GM21528 (cell line): ENCODE measurements around the gene FAM107B.
A peak's percentile ranks its signal among the peaks of the same experiment; 100 is the strongest.
"Not testable (repeated sequence)": the region's sequence is repeated elsewhere in the genome, so short reads cannot be mapped to it uniquely, and the experiment has no call there.

Source experiments
- ATAC-seq: cut with Tn5 transposase; IDR thresholded peaks from one replicate; pipeline ENCODE4 v1.9.1; 2021; ENCODE audit warnings: mild to moderate bottlenecking, moderate library complexity; ENCODE audit not compliant: unreplicated experiment, low FRiP score

The FAM107B gene

DNA sequence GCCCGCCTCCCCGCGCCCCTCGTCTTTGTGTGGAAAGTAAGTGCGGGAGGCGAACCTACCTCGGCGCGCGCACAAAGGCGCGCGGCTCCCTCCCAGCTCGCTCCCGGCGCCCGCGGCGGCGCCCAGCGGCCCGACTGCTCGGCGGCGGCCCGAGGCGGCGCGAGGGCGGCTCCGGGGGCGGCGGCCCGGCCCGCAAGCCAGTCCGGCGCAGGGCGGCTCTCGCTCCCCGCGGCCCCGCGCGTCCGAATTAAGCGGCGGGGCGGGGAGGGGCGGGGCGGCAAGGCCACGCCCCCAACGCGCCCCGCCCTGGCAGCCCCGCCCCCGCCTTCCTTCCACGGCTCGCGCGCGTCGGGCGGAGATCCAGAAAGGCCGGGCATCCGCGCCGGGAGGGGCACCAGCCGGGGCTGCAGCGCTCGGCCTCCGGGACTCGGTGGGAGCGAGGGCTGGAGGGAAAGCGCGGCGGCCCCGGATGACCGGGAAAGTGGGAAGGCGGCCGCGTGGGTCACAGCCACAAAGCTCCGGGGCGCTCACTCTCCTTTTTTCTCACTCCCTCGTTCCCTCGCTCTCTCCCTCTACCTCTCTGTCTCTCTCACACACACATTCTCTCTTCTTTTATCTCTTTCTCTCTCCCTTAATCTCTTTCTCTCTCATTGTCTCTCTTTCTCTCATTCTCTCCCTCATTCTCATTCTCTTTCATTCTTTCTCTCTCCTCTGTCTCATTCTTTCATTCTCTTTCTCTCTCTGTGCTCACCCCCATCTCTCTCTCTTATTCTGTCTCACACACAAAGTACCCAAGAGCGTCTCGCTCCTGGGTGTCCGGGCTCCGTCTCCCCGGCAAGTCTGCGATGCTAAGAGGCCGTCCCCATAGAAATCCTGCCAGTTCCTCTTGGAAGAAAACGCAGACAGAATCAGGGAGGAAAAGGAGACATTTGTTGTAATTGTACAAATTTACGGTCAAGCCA, 170.2 kb downstream of the FAM107B start:
- peak; percentile 58 for ATAC-seq

DNA sequence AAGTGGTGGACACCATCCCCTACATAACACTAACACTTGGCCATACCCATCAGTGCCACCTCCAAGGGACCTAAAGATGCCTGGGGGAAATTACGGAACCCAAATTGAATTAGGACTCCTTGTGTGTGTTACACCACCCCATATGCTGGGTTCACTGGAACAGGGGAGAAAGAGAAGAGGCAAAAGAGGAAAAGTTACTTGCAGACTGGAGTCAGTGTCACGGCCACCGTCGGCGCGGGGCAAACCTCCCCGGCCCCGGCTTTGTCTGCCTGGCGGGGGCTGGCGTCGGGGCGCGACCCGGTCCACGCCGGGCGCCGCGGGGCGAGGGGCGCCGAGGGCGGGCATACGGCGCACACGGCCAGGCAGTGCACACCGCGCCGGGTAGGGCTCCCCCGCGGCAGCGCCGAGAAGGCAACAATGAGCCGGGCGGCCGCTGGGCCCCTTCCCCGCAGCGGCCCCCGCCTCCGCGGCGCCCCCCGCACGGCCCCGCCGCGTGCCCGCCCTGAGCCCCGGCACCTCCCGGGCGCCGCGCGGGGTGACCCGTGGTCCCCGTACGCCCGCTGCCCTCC, 171.1 kb downstream of the FAM107B start:
- ATAC-seq: peak; percentile 14

DNA sequence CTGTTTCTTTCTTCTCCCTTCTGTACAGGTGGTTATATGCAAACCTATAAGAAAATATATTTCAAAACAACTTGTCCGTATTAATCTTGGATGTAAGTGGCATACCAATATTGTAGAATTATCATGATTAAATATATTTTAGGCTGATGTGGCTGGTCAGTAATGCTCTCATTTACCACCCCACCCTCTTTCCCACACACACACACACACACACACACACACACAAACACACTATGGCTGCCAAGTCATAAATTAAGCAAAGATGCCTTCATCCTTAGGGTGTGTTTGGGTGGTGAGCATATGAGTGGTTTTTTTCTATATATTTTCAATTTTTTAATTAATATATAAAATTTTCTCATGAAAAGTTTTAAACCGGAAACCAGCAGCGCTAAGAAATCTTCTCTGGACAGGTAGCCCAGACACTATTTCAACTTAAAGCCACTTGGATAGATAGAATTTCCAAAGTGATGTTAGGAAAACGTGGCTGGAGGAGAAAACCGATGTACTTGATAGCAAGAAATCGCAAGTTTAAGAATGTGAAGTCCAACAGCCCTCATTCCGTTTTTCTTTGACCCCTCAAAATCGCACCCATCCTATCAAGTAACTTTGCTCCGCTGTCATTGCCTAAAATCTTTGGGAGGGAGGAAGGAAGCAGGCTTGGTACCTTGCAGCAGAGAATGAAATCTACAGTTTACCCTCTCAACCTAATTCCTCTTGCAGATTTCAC, 171.7 kb downstream of the FAM107B start:
- ATAC-seq: no peak

DNA sequence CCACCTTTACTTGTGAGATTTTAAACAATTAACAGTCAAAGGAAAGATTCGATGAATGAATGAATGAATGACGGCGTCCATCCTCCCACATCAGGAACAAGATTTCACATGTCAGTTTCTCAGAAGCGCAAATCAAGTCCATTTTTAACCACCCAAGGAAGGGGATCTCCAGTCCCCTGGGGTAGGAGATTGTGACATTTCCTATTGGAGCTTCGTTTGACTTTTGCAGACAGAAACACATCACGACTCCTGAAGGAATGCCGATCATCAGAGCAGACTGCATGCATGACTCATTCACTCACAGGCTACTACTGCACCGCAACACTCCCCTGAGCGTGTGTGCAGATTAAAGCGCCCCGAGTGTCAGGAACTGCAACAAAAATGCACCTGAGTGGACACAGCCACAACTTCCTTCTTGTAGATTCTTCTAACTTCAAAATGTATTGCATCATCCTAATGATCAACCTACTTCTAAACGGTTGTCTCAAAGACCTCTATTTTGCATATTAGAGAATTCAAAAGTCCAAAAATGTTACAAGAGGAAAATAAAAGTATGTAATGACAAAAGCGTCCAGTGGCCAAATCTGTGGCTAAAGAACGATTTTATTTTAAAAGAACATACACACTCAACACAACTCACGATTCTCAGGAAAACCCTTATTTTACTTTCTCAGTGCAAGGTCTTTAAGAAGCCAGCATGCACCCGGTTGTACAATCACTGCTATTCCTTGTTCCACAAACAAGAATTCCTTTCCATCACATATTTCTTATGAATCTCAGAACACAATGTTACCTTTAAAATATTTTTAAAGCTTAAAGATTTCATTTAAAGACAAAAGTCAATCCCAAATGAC, 172.6 kb downstream of the FAM107B start:
- ATAC-seq: peak; percentile 40

DNA sequence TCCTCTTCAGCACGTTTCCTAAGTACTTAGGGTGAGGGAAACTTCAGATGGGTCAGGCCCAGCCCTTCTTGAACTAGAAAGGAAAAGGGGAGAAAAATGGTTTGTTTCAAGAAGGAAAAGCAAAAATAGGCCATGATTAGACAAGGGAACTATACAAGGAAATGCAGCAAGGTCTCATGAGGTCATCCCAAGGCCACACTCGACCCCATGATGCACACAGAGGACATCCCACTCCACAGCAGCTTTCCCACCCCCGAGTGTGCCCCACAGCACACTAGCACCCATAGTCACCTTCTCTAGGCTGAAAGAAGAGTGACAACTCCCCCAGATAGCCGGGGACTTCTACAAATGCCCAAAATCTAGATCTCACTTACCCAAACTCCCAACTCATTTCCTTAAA, 173.4 kb downstream of the FAM107B start:
- ATAC-seq: no peak

DNA sequence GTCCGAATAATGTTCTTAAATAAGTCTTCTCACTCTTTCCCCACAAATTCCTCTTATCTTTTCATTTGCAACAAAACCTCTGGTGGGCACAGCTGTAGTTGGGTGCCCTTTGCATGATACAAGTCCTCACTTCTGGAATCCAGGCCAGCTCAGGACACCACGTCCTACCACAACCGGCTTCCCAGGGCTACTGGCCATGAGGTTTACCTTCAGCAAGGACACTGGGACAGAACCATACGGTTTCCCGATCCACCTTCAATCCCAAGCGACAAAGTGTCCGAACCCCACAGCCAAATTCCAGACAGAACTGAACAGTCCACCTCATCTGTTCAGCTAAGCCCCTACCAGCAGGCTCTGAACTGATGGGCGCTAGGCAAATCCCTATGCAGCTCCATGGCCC, 174.6 kb downstream of the FAM107B start:
- no peak for ATAC-seq

DNA sequence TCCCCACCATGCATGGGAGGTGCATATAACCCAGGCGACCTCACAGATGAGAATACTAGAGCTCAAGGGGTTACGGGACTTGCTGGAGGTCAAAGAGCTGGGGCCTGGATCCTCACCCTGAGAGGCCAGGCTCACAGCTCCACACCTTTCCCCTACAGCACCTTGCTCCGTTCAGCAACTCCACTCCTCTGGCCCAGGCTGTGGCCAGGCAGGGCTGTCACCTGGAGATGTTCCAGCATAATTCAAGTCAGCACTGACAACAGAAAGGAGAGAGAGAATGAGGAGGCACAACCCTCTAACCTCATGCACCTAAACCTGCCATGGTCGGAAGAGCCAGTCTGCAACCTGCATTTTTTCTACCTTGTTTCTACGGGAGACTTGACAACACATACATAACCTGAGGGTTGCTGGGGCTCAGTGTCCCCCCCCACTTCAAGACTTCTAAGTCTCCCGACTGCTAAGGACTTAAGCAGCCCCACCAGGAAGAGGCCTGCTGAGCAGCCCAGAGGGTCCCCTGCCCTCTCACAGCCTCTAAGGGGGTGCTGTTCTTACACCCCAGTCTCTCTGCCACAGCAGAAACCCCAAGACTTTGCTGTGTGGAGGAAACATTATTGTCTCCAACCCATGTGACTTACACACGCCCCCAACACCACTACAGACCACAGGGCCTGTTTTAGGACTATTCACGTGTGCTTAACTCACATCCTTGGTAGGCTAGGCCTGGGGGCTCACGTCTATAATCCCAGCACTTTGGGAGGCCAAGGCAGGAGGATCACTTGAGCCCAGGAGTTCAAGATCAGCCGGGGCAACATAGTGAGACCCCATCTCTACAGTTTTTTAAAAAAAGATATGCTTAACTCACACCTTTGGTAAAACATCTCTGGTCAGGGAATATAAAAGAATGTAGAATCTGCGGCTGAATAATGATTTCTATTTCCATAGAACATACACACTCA, 175.6 kb downstream of the FAM107B start:
- ATAC-seq: no peak

DNA sequence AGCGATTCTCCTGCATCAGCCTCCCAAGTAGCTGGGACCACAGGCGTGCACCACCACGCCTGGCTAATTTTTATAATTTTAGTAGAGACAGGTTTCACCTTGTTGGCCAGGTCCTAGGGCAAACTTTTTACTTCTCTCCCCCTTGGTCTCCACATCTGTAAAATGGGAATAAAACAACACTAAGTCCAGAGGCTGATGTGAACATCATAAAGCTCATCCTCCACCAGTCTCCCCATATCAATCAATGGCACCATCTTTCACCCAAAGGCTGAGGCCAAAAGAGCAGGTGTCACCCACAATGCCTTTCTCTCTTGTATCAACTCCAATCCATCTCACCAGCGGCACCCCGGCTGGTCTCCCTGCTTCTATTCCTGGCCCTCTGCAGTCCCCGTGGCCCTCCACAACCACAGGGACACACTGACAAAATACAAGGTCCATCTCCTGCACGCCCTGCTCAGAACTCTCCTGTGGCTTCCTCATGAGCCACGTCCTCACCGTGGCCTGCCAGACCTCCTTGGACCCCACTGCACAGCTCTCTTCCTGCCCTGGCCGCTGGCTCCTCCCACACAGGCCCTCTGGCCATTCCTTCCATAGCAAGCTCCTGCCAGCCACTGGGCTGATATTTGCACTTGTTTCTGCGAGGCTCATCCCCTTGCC, 179.0 kb downstream of the FAM107B start:
- no peak for ATAC-seq

DNA sequence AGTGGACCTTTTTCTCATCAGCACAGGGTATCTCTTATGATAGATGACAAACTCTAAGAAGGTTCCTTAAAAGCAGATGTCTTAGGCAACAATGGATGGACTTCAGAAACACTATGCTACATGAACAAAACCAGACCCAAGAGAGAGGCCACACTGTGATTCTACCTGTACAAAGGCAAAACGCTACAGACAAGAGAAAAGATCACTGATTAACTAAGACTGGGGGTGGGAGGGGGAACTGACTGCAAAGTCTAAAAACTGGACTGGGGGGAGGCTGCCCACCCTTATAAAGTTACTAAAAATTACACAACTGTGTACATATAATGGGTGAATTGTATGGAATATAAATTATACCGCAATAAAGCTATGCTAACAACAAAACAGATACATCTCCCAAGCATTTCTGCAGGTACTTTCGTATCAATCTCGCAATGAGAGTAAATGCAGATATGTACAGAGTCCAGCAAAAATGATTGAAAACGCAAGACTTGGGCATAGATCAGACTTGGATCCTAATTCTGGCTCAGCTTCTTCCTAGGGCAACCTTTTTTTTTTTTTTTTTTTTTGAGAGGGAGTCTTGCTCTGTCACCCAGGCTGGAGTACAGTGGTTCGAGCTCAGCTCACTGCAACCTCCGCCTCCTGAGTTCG, 179.7 kb downstream of the FAM107B start:
- ATAC-seq: no peak

DNA sequence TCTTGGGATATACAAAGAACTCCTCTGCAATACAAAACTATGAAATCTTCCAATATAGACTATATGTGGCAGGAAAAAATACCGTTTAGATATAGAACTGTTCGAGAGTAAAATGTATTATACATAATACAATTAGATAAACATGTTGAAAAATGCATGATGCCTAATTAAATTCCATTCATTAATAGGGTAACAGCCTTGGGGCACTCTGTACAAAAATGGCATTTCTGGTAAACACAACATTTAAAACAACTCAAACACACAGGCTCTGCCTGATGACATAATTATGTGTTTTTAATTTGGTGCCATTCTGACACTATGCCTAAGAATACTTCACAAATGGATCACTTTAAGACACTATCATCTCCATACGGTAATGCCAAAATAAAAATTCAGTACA, 180.9 kb downstream of the FAM107B start:
- ATAC-seq: no peak

DNA sequence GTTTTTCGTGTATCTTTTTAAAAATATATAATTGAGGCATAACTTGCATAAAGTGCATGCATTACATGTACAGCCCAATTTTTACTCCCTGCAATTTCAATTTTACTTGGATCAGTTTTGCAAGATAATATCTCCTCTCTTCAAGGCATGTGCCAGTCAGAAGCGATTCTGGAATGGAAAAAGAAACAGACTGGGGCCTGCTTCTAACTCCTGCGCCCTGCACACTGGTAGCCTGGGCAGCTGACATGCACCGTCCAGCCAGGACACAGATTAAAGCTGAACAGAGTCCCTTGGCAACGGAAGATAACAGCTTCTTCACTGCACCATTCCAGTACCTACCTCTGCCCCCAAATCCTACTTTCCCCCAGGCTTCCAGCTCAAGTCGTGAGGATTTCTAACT, 182.1 kb downstream of the FAM107B start:
- no peak for ATAC-seq

DNA sequence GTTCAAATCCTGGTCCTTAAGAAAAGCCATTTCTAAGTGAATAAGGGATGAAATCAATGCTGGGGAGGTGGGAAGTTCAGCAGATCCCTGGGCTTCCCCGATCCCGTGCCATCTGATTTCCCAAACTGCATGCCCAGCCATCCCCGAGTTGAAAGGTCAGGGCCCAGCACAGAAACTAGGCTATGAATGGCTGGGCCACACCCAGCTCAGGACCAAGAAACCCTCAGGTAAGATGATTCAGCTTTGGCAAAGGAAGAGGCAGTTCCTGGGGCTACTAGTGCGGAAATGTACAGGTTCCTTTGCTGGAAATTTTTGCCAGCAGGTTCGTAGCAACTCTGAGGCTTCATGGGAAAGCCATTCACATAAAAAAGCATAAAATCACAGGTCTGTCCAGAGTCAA, 182.7 kb downstream of the FAM107B start:
- ATAC-seq: no peak

DNA sequence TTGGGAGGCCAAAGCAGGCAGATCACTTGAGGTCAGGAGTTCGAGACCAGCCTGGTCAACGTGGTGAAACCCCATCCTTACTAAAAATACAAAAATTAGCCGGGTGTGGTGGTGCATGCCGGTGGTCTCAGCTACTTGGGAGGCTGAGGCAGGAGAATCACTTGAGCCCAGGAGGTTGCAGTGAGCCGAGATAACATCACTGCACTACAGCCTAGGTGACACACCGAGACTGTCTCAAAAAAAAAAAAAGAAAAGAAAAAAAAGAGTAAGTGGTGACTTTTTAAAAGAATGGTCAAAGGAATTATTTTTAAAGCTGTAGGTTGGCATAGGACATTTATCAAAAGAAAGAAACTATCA, 185.8 kb downstream of the FAM107B start:
- ATAC-seq: not testable (repeated sequence)

DNA sequence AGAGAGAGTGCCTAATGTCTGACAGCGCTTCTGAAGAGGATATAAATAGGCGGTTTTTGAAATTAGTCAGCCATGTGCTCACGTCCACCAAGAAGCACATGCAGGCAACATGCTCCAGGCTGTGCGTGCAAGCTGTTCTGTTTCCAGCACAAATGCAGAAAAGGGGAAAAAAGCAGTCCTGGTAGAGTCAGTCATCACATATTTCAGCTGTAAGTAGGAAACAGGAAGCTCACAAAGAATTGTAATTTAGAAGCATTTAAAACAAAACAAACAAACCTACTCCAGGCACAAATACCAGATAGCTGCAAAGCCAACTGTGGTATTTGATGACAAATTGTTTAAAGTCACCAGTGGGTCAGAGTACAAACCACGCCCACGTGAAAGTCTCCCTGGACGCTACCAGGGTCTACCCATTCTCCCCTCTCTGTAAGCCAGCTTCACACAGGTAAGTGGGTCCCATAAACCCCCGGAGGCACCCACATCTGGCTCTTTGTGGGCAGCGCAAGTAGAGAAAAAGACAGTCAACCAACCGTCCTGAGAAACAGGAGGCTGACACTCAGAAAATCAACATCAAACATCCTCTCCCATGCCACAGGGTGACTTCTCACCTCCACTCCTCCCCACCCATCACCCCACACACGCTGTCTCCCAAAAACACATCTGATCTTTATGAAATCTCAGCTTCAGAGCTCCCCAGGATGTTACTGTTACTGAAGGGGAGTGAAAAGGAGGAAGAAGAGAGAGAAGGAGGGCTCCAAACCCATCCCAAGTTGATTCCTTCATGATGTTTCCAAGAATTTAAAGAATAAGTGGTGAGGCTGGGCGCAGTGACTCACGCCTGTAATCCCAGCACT, 186.4 kb downstream of the FAM107B start:
- no peak for ATAC-seq

DNA sequence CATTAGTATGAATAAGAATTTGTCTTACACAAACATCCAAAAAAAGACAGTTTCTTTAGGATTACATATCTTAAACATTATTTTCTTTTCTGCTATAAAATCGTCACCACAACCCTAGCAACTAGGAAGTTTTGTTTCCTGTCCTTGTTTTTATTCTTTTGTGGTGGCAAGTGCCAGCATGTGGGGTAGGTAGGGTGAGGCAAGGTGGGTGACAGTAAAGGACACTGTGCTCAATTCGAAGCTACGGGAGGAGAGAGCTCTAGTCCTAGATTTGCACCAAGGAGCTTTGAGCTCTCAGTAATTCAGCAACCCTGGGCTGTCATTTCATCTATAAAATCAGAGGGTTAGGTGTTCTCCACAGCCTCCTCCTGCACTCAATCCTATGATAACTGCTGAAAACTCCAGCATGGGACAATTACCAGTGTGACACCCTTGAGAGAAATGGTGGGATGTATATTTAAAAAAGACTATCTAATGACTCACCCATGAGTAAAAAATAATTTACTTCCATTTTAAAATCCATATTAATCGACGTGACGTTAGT, 187.1 kb downstream of the FAM107B start:
- ATAC-seq: no peak

DNA sequence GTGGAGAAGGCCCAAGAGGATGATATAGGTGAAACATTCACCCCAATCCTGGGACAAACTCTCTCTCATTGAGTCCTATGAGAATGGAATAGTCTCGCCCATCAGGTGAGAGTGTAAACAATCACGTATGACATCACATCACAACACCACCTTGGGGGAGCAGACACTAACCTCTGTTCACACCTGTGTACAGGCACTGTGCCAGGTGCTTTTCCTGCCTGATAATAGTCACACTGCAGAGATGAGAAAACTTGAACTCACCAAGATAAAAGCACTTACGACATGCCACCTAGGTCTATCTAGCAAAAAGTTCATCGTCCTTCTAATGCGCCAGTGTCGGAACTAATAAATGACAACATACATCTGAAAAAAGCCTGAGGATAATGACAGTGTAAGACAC, 187.8 kb downstream of the FAM107B start:
- ATAC-seq: no peak
